IMR-90 (cell line): ENCODE measurements around the gene GALR1. TPM values are rescaled to one million over a fixed set of nuclear protein-coding genes. Genes with fewer than 3 reads are reported as not detected.

Experiments
- ATAC-seq: fragments of 200-7000 bp; cut with Tn5 transposase; 2 replicates; pipeline ENCODE4 v1.9.1; 2020; ENCODE audit warnings: low read depth, mild to moderate bottlenecking, moderate library complexity
- BruUV-seq: library from RNA; stranded (reverse); fragments of 400-500 nt; replicated peaks from 2 replicates; lab custom pipeline; 2021; lab: Mats Ljungman, UMichigan
- CTCF ChIA-PET: fragments of 300-600 bp; formaldehyde crosslinking; extraction: SDS; loops from one replicate; lab custom pipeline; 2021; ENCODE audit warnings: antibody characterized with exemption; lab: Yijun Ruan, JAX
- POLR2A ChIA-PET: fragments of 300-600 bp; sonication (Branson Sonifier 250); formaldehyde crosslinking; loops from one replicate; lab custom pipeline; 2022; ENCODE audit warnings: antibody characterized with exemption; ENCODE audit not compliant: unreplicated experiment; lab: Charles Lee
- DNase-seq: peaks from one replicate; pipeline ENCODE4 v3.0.0; 2013
- H2AFZ ChIP-seq: replicated peaks from 2 replicates; pipeline ENCODE3; 2013; ENCODE audit warnings: low read length, mild to moderate bottlenecking; ENCODE audit not compliant: poor library complexity
- H2AK5ac ChIP-seq: 2 replicates; pipeline ENCODE4 v1.6.1; 2013; ENCODE audit warnings: low read depth, low read length, inconsistent platforms
- H2AK9ac ChIP-seq: replicated peaks from 2 replicates; pipeline ENCODE3; 2013; ENCODE audit warnings: mild to moderate bottlenecking, low read depth, low read length, moderate library complexity; ENCODE audit not compliant: poor library complexity
- H2BK120ac ChIP-seq: 2 replicates; pipeline ENCODE4 v1.6.1; 2013; ENCODE audit warnings: low read depth, low read length, inconsistent platforms
- H2BK15ac ChIP-seq: 3 replicates; pipeline ENCODE4 v1.6.1; 2013; ENCODE audit warnings: low read depth, low read length, inconsistent platforms
- H2BK20ac ChIP-seq: 2 replicates; pipeline ENCODE4 v1.6.1; 2013; ENCODE audit warnings: low read depth, mild to moderate bottlenecking, inconsistent platforms, low read length, moderate library complexity
- H2BK5ac ChIP-seq: 2 replicates; pipeline ENCODE4 v1.6.1; 2013; ENCODE audit warnings: mild to moderate bottlenecking, low read depth, low read length, inconsistent platforms; ENCODE audit not compliant: poor library complexity, severe bottlenecking
- H3K14ac ChIP-seq: replicated peaks from 2 replicates; pipeline ENCODE4 v1.6.1; 2013; ENCODE audit warnings: low read depth, low read length, inconsistent platforms
- H3K18ac ChIP-seq: 2 replicates; pipeline ENCODE4 v1.6.1; 2013; ENCODE audit warnings: low read depth, low read length, control low read depth
- H3K23ac ChIP-seq: 2 replicates; pipeline ENCODE4 v1.6.1; 2013; ENCODE audit warnings: low read depth, low read length, inconsistent platforms
- H3K27ac ChIP-seq: 2 replicates; pipeline ENCODE4 v1.5.1; 2013; ENCODE audit warnings: mild to moderate bottlenecking, control low read depth, low read length; ENCODE audit not compliant: insufficient read depth
- H3K27me3 ChIP-seq: 2 replicates; pipeline ENCODE4 v1.6.1; 2013; ENCODE audit warnings: low read length; ENCODE audit not compliant: control insufficient read depth, insufficient read depth
- H3K36me3 ChIP-seq: 2 replicates; pipeline ENCODE4 v1.6.1; 2013; ENCODE audit warnings: low read length, mixed read lengths; ENCODE audit not compliant: control insufficient read depth, insufficient read depth
- H3K4ac ChIP-seq: 2 replicates; pipeline ENCODE4 v1.6.1; 2013; ENCODE audit warnings: low read depth, low read length, inconsistent platforms
- H3K4me1 ChIP-seq: 2 replicates; pipeline ENCODE4 v1.6.1; 2013; ENCODE audit warnings: low read length, mixed read lengths; ENCODE audit not compliant: control insufficient read depth, insufficient read depth
- H3K4me2 ChIP-seq: 2 replicates; pipeline ENCODE4 v1.6.1; 2013; ENCODE audit warnings: low read depth, mild to moderate bottlenecking, control low read depth, low read length, moderate library complexity
- H3K4me3 ChIP-seq: 2 replicates; pipeline ENCODE4 v1.5.1; 2013; ENCODE audit warnings: low read depth, mild to moderate bottlenecking, control low read depth, low read length, moderate library complexity; ENCODE audit not compliant: insufficient read depth
- H3K56ac ChIP-seq: 2 replicates; pipeline ENCODE4 v1.6.1; 2013; ENCODE audit warnings: low read length, inconsistent platforms; ENCODE audit not compliant: insufficient read depth; ENCODE audit errors: extremely low read depth
- H3K79me1 ChIP-seq, 2 experiments: 2 replicates each; pipeline ENCODE4 v1.6.1; 2013; ENCODE audit warnings: low read length in 2 of 2, inconsistent platforms in 1 of 2, low read depth in 1 of 2
- H3K9ac ChIP-seq: 2 replicates; pipeline ENCODE4 v1.6.1; 2013; ENCODE audit warnings: low read depth, low read length, control low read depth
- H3K9me1 ChIP-seq: 2 replicates; pipeline ENCODE4 v1.6.1; 2013; ENCODE audit warnings: low read length, inconsistent platforms; ENCODE audit not compliant: insufficient read depth
- H3K9me3 ChIP-seq: 2 replicates; pipeline ENCODE4 v1.6.1; 2013; ENCODE audit warnings: low read length; ENCODE audit not compliant: control insufficient read depth, insufficient read depth
- H4K20me1 ChIP-seq: 2 replicates; pipeline ENCODE4 v1.6.1; 2013; ENCODE audit warnings: low read length, inconsistent platforms; ENCODE audit not compliant: insufficient read depth
- H4K5ac ChIP-seq: 2 replicates; pipeline ENCODE4 v1.6.1; 2013; ENCODE audit warnings: mild to moderate bottlenecking, low read depth, low read length, control low read depth
- H4K8ac ChIP-seq, 2 experiments: 2 replicates each; pipeline ENCODE4 v1.6.1; 2013; ENCODE audit warnings: low read depth in 2 of 2, low read length in 2 of 2, control low read depth in 1 of 2, inconsistent platforms in 1 of 2
- H4K91ac ChIP-seq: 2 replicates; pipeline ENCODE4 v1.6.1; 2013; ENCODE audit warnings: low read depth, low read length, inconsistent platforms; ENCODE audit not compliant: insufficient read depth
- BHLHE40 ChIP-seq: fragments of 150-350 bp; IDR thresholded peaks from 2 replicates; pipeline ENCODE4 v1.6.1; 2016; ENCODE audit warnings: mild to moderate bottlenecking, low read depth, low read length
- CEBPB ChIP-seq: IDR thresholded peaks from 2 replicates; pipeline ENCODE4 v1.6.1; 2012; ENCODE audit warnings: low read depth, low read length, improper control_type of control experiment
- CHD1 ChIP-seq: IDR thresholded peaks from 2 replicates; pipeline ENCODE4 v1.6.1; 2012; ENCODE audit warnings: low read depth, low read length, improper control_type of control experiment
- ELK1 ChIP-seq: fragments of 150-350 bp; IDR thresholded peaks from 2 replicates; pipeline ENCODE4 v1.6.1; 2016; ENCODE audit warnings: low read depth, mild to moderate bottlenecking, low read length, moderate library complexity, borderline replicate concordance
- FOS ChIP-seq: fragments of 150-350 bp; IDR thresholded peaks from 2 replicates; pipeline ENCODE4 v1.6.1; 2016; ENCODE audit warnings: low read depth, low read length
- MAFK ChIP-seq: IDR thresholded peaks from 2 replicates; pipeline ENCODE4 v1.6.1; 2012; ENCODE audit warnings: low read depth, low read length, improper control_type of control experiment
- MAZ ChIP-seq: IDR thresholded peaks from 2 replicates; pipeline ENCODE4 v1.6.1; 2012; ENCODE audit warnings: low read depth, mild to moderate bottlenecking, low read length, improper control_type of control experiment, moderate library complexity, borderline replicate concordance
- MXI1 ChIP-seq: IDR thresholded peaks from 2 replicates; pipeline ENCODE4 v1.6.1; 2012; ENCODE audit warnings: low read depth, mild to moderate bottlenecking, low read length, moderate library complexity, borderline replicate concordance
- NFE2L2 ChIP-seq: fragments of 150-350 bp; IDR thresholded peaks from 2 replicates; pipeline ENCODE4 v1.6.1; 2016; ENCODE audit warnings: low read depth, mild to moderate bottlenecking, low read length
- POLR2A ChIP-seq: IDR thresholded peaks from 2 replicates; pipeline ENCODE4 v1.6.1; 2012; ENCODE audit warnings: mild to moderate bottlenecking, low read depth, low read length
- RAD21 ChIP-seq: IDR thresholded peaks from 2 replicates; pipeline ENCODE4 v1.6.1; 2012; ENCODE audit warnings: low read length, improper control_type of control experiment
- RCOR1 ChIP-seq: IDR thresholded peaks from 2 replicates; pipeline ENCODE4 v1.6.1; 2012; ENCODE audit warnings: mild to moderate bottlenecking, low read length, improper control_type of control experiment; ENCODE audit not compliant: insufficient replicate concordance
- SMC3 ChIP-seq: fragments of 150-350 bp; IDR thresholded peaks from 2 replicates; pipeline ENCODE4 v1.6.1; 2016; ENCODE audit warnings: low read depth, mild to moderate bottlenecking, antibody characterized with exemption, low read length, moderate library complexity
- WGBS, 2 experiments: methylation state at CpG; one replicate each; pipeline versions ENCODE4 v1.1.5 to v1.1.7; 2013; ENCODE audit warnings: missing lambda C conversion rate in 2 of 2; ENCODE audit not compliant: insufficient read length in 1 of 2; ENCODE audit errors: extremely low coverage in 2 of 2; 5-methylcytosine and 5-hydroxymethylcytosine counted together
- dilution Hi-C: fragments of 300-500 bp; cut with HindIII; formaldehyde crosslinking; loops from one replicate; pipeline ENCODE4 v1.14.3; 2018; ENCODE audit warnings: low sequenced_read_pairs; ENCODE audit not compliant: unreplicated experiment
- in situ Hi-C: fragments of 300-500 bp; cut with MboI; formaldehyde crosslinking; loops from 3 replicates; pipeline ENCODE4 v1.14.3; 2019; ENCODE audit warnings: low sequenced_read_pairs, inconsistent platforms, mixed read lengths
- intact Hi-C: fragments of 100-400 bp; cut with micrococcal nuclease; formaldehyde crosslinking; loops from 2 replicates; pipeline ENCODE4 v1.10.0; 2022
- polyA plus RNA-seq, 3 experiments: library from polyadenylated mRNA; depleted of rRNA; stranded (reverse); fragments of >200 nt; gene quantifications; 2 replicates each; pipeline ENCODE4 v1.2.3, GENCODE V29; 2012; ENCODE audit warnings: low replicate concordance in 1 of 3
- total RNA-seq: library from RNA; depleted of rRNA; stranded (reverse); fragments of >200 nt; gene quantifications from 2 replicates; pipeline ENCODE4 v1.2.3, GENCODE V29; 2012
- TF ChIP-seq, protein P1 (sequence below): fragments of 150-350 bp; IDR thresholded peaks from 2 replicates; pipeline ENCODE4 v1.6.1; 2017; ENCODE audit warnings: mild to moderate bottlenecking, antibody characterized with exemption, low read length, low read depth

The GALR1 gene
- total and polyA plus RNA-seq, 2 of the 4 experiments (the other 2 are of a cell fraction), result not detected

- no peak overlapping the region for H2BK5ac ChIP-seq
- H3K14ac ChIP-seq, result no peak overlapping the region
- WGBS, 2 experiments, result 86% methylated on average over 1 of the region's 4 CpGs; no CpG with 5 or more reads in 1 of the 2 experiments
- no peak overlapping the region for H2AFZ ChIP-seq
- no peak overlapping the region for H2BK20ac ChIP-seq
- ChIA-PET CTCF (no interaction called here), POLR2A (no interaction called here)
- dilution Hi-C loops (no loop called here), in situ Hi-C loops (loop anchor here (25.0 kb wide), 1 partner anchor 392 kb away; the partner anchor contains the start of gene ZNF236), intact Hi-C loops (no loop called here)
- no peak overlapping the region for H3K4me2 ChIP-seq
- no TSS peak for BruUV-seq
- no peak overlapping the region for H3K27ac ChIP-seq
- no peak overlapping the region for H4K91ac ChIP-seq
- H3K4ac ChIP-seq, result no peak overlapping the region
- no peak overlapping the region for H2BK120ac ChIP-seq
- H3K23ac ChIP-seq, result no peak overlapping the region
- no peak for ATAC-seq
- no peaks in the 10 kb centered on the region for H3K79me1 ChIP-seq
- no peak overlapping the region for H2BK15ac ChIP-seq
- H3K18ac ChIP-seq, result no peak overlapping the region
- DNase-seq, result no peak
- no peak overlapping the region for H4K8ac ChIP-seq
- no peak overlapping the region for H4K5ac ChIP-seq
- no peaks in the 10 kb centered on the region; the same call in 1 of the 2 replicates for H3K27me3 ChIP-seq
- no peak overlapping the region for H2AK9ac ChIP-seq
- H3K56ac ChIP-seq, result no peak overlapping the region
- no peaks in the 10 kb centered on the region for H3K36me3 ChIP-seq
- H2AK5ac ChIP-seq, result no peak overlapping the region
- peaks cover 7% of the 10 kb centered on the region for H3K4me1 ChIP-seq
- no peak overlapping the region for H3K9ac ChIP-seq
- H4K20me1 ChIP-seq, result no peaks in the 10 kb centered on the region
- no peak overlapping the region for H3K4me3 ChIP-seq
- no peak for TF ChIP-seq CHD1
- no peak for TF ChIP-seq SMC3
- no peak for TF ChIP-seq NFE2L2
- TF ChIP-seq BHLHE40, result no peak
- TF ChIP-seq CEBPB, result no peak
- TF ChIP-seq ELK1, result no peak
- TF ChIP-seq FOS, result no peak
- no peak for TF ChIP-seq MAZ
- TF ChIP-seq RAD21, result no peak
- no peak for TF ChIP-seq RCOR1
- no peak for TF ChIP-seq POLR2A
- TF ChIP-seq, protein P1, sequence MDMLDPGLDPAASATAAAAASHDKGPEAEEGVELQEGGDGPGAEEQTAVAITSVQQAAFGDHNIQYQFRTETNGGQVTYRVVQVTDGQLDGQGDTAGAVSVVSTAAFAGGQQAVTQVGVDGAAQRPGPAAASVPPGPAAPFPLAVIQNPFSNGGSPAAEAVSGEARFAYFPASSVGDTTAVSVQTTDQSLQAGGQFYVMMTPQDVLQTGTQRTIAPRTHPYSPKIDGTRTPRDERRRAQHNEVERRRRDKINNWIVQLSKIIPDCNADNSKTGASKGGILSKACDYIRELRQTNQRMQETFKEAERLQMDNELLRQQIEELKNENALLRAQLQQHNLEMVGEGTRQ, result no peak
- no peak for TF ChIP-seq MXI1
- no peak for TF ChIP-seq MAFK
- 0 out of 2 replicates have a peak, but pooled peaks cover 6% of the 10 kb centered on the region for H3K9me1 ChIP-seq
- no peaks in the 10 kb centered on the region for H3K9me3 ChIP-seq
Measured at GRCh38 chr18:77203851-77204250, 45.8 kb upstream of the GALR1 start.
